ENCODE results near the gene C1orf87. TPM values are rescaled to one million over a fixed set of nuclear protein-coding genes. Genes with fewer than 3 reads are reported as not detected.
"Not testable (repeated sequence)": the region's sequence is repeated elsewhere in the genome, so short reads cannot be mapped to it uniquely, and the experiment has no call there.

Gene C1orf87
- total and polyA plus RNA-seq, 7 donors, result not detected

- Histone ChIP-seq H3K36me3 (ENCODE audit: insufficient read depth in 1 of 2, low read depth in 1 of 2) (no peaks in the 10 kb centered on the region), H3K9me3 (no peaks in the 10 kb centered on the region), H3K27me3 (ENCODE audit: insufficient read depth in 3 of 3, low read length in 2 of 3) (peaks cover 0 to 4% (median 0%) of the 10 kb centered on the region in 3 donors), H3K4me3 (no peak overlapping the region), H3K27ac (peak overlapping the region; percentile 36), H3K4me1 (no peaks in the 10 kb centered on the region)
- whole genome bisulfite sequencing, 3 donors, result 88 to 95% (median 93%) methylated on average over 1 of the region's 1 CpG
- ATAC-seq (peak in 3 of 4 donors; percentile 68 to 85 (median 84)), DNase-seq (no peak)
- no peak for TF ChIP-seq CTCF (IDR thresholded peaks at IDR 0.05)
- intact Hi-C loops (cut with DNase I), result loop anchor here (2.0 to 10.0 kb wide), 3 partner anchors 1069 to 1881 kb away; no protein-coding TSS in a partner anchor
These were observed 99.9 kb downstream of the C1orf87 start for GRCh38 chr1:59973719-59974118.

- no peaks in the 10 kb centered on the region for H3K36me3 ChIP-seq (ENCODE audit: insufficient read depth in 1 of 2, low read depth in 1 of 2)
- ATAC-seq (no peak), DNase-seq (no peak)
- peaks cover 0 to 4% (median 0%) of the 10 kb centered on the region in 3 donors for H3K27me3 ChIP-seq (ENCODE audit: insufficient read depth in 3 of 3, low read length in 2 of 3)
- no peak for TF ChIP-seq CTCF (IDR thresholded peaks at IDR 0.05)
- H3K4me1 ChIP-seq, result no peaks in the 10 kb centered on the region
- WGBS, 3 donors, result 55 to 72% (median 57%) methylated on average over 20 of the region's 20 CpGs
- H3K27ac ChIP-seq, result no peak overlapping the region
- H3K9me3 ChIP-seq, result no peaks in the 10 kb centered on the region
- intact Hi-C loops (cut with DNase I), result loop anchor here (2.0 to 10.0 kb wide), 3 partner anchors 1070 to 1882 kb away; no protein-coding TSS in a partner anchor
- no peak overlapping the region for H3K4me3 ChIP-seq
These were observed 101.2 kb downstream of the C1orf87 start for GRCh38 chr1:59972216-59972927.

- peak; percentile 79 to 94 (median 84) for ATAC-seq
- no peak overlapping the region for H3K27ac ChIP-seq
- 6 to 7% (median 6%) methylated on average over 19 of the region's 19 CpGs for WGBS, 3 donors
- H3K4me3 ChIP-seq, result no peak overlapping the region
- no peaks in the 10 kb centered on the region for H3K36me3 ChIP-seq (ENCODE audit: insufficient read depth in 1 of 2, low read depth in 1 of 2)
- DNase-seq, result peak; percentile 62 to 79
- H3K27me3 ChIP-seq (ENCODE audit: insufficient read depth in 3 of 3, low read length in 2 of 3), result peaks cover 0 to 4% (median 0%) of the 10 kb centered on the region in 3 donors
- H3K9me3 ChIP-seq, result no peaks in the 10 kb centered on the region
- intact Hi-C loops (cut with DNase I), result loop anchor here in 1 of 2 donors (10.0 kb wide), 2 partner anchors 1073 to 1883 kb away; no protein-coding TSS in a partner anchor
- H3K4me1 ChIP-seq, result no peaks in the 10 kb centered on the region
- TF ChIP-seq CTCF (IDR thresholded peaks at IDR 0.05), result peak; percentile 92
These were observed 102.1 kb downstream of the C1orf87 start for GRCh38 chr1:59971464-59971911.

GRCh38 chr1:59969542-59970175 is 103.9 kb downstream of the C1orf87 start:
- intact Hi-C loops (cut with DNase I), result loop anchor here in 1 of 2 donors (10.0 kb wide), 2 partner anchors 1075 to 1885 kb away; no protein-coding TSS in a partner anchor
- H3K36me3 ChIP-seq (ENCODE audit: insufficient read depth in 1 of 2, low read depth in 1 of 2); H3K4me1 ChIP-seq; H3K9me3 ChIP-seq; H3K27me3 ChIP-seq (ENCODE audit: insufficient read depth in 3 of 3, low read length in 2 of 3); ATAC-seq; H3K4me3 ChIP-seq; DNase-seq; H3K27ac ChIP-seq: not testable (repeated sequence)
- WGBS, 3 donors, result 94 to 97% (median 97%) methylated on average over 29 to 42 of the region's 42 CpGs

GRCh38 chr1:59968746-59969145 is 104.8 kb downstream of the C1orf87 start:
- 90 to 94% (median 93%) methylated on average over 17 of the region's 17 CpGs for WGBS, 3 donors

More at GRCh38 chr1:59968746-59969145, 104.8 kb downstream of the C1orf87 start:
- intact Hi-C loops (cut with DNase I); H3K36me3 ChIP-seq (ENCODE audit: insufficient read depth in 1 of 2, low read depth in 1 of 2); H3K9me3 ChIP-seq; ATAC-seq; H3K27me3 ChIP-seq (ENCODE audit: insufficient read depth in 3 of 3, low read length in 2 of 3); H3K4me1 ChIP-seq; H3K27ac ChIP-seq; H3K4me3 ChIP-seq; DNase-seq: not testable (repeated sequence)

Measured in psoas muscle (tissue), 8 donors.